HG03575 (cell line): ENCODE results near the gene GNL1.

Experiments used
- ATAC-seq: cut with Tn5 transposase; IDR thresholded peaks from one replicate; pipeline ENCODE4 v1.9.1; 2021; ENCODE audit not compliant: unreplicated experiment, insufficient number of reproducible peaks, low FRiP score; ENCODE audit errors: extremely low read depth

GNL1 gene

GRCh38 chr6:30571075-30571761, 14.9 kb upstream of the GNL1 start, which contains the start of gene ABCF1:
Gene ABCF1, plus strand, starts transcription at chr6:30571442. Its CDS starts 46 bp downstream, at chr6:30571488.
- peak; percentile 53 for ATAC-seq

GRCh38 chr6:30570740-30571074, 14.4 kb upstream of the GNL1 start:
- ATAC-seq, result no peak

GRCh38 chr6:30570263-30570662, 14.0 kb upstream of the GNL1 start:
- no peak for ATAC-seq

GRCh38 chr6:30568245-30568644, 12.0 kb upstream of the GNL1 start:
- ATAC-seq, result no peak

- ATAC-seq, result no peak
These were observed 9.5 kb upstream of the GNL1 start for GRCh38 chr6:30565772-30566171.

GRCh38 chr6:30564114-30564513, 7.8 kb upstream of the GNL1 start:
- no peak for ATAC-seq

- no peak for ATAC-seq
These were observed 6.5 kb upstream of the GNL1 start for GRCh38 chr6:30562470-30563425.

GRCh38 chr6:30560930-30561329, 4.6 kb upstream of the GNL1 start:
- ATAC-seq, result no peak

- ATAC-seq, result no peak
These were observed 1.3 kb upstream of the GNL1 start for GRCh38 chr6:30557683-30557981.

- no peak for ATAC-seq
These were observed 805 bp upstream of the GNL1 start, which contains the start of gene PRR3 for GRCh38 chr6:30556906-30557682. Gene PRR3, plus strand, starts transcription at chr6:30557295. Its CDS starts 50 bp downstream, at chr6:30557345.

GRCh38 chr6:30555816-30556065, 548 bp downstream of the GNL1 start:
- ATAC-seq, result no peak

GRCh38 chr6:30554962-30555815, 1.1 kb downstream of the GNL1 start:
- ATAC-seq, result no peak

- no peak for ATAC-seq
These were observed 1.9 kb downstream of the GNL1 start for GRCh38 chr6:30554404-30554803.

- no peak for ATAC-seq
These were observed 7.9 kb downstream of the GNL1 start for GRCh38 chr6:30548375-30548774.

- ATAC-seq, result no peak
These were observed 8.8 kb downstream of the GNL1 start for GRCh38 chr6:30547454-30547853.

GRCh38 chr6:30544666-30545272, 11.5 kb downstream of the GNL1 start:
- ATAC-seq, result no peak

- no peak for ATAC-seq
These were observed 12.5 kb downstream of the GNL1 start for GRCh38 chr6:30543821-30544220.

GRCh38 chr6:30542915-30543314, 13.4 kb downstream of the GNL1 start:
- ATAC-seq, result no peak

- ATAC-seq, result no peak
These were observed 13.9 kb downstream of the GNL1 start for GRCh38 chr6:30542404-30542725.
